GM23338 (cell line): ENCODE data around the gene NKAIN2. TPM values are rescaled to one million over a fixed set of nuclear protein-coding genes. Genes with fewer than 3 reads are reported as not detected.

Source experiments
- ATAC-seq: fragments of 200-7000 bp; cut with Tn5 transposase; 3 replicates; pipeline ENCODE4 v1.9.1; 2020
- DNase-seq: peaks from one replicate; pipeline ENCODE4 v3.0.0-alpha.2; 2015; ENCODE audit warnings: low spot score
- H2AFZ ChIP-seq: fragments of 200-600 bp; sonication (generic); 2 replicates; pipeline ENCODE4 v1.8.0; 2016; ENCODE audit warnings: antibody characterized with exemption, mild to moderate bottlenecking, moderate library complexity
- H3F3A ChIP-seq: fragments of 200-600 bp; sonication (generic); replicated peaks from 2 replicates; pipeline ENCODE4 v1.8.0; 2017; ENCODE audit warnings: antibody characterized with exemption, mixed run types, low read depth
- H3K27ac ChIP-seq: fragments of 200-600 bp; sonication (generic); 2 replicates; pipeline ENCODE4 v1.6.1; 2016; ENCODE audit warnings: low read depth
- H3K27me3 ChIP-seq: fragments of 200-600 bp; sonication (generic); 2 replicates; pipeline ENCODE4 v1.8.0; 2016; ENCODE audit warnings: mild to moderate bottlenecking, mixed run types, moderate library complexity; ENCODE audit not compliant: insufficient read depth
- H3K36me3 ChIP-seq: fragments of 200-600 bp; sonication (generic); 2 replicates; pipeline ENCODE4 v1.8.0; 2016; ENCODE audit warnings: mild to moderate bottlenecking; ENCODE audit not compliant: insufficient read depth
- H3K4me1 ChIP-seq: fragments of 200-600 bp; sonication (generic); 2 replicates; pipeline ENCODE4 v1.8.0; 2016; ENCODE audit warnings: mild to moderate bottlenecking, moderate library complexity; ENCODE audit not compliant: insufficient read depth
- H3K4me2 ChIP-seq: fragments of 200-600 bp; sonication (generic); 2 replicates; pipeline ENCODE4 v1.7.1; 2017; ENCODE audit warnings: mixed run types
- H3K4me3 ChIP-seq: fragments of 200-600 bp; sonication (generic); 2 replicates; pipeline ENCODE4 v1.6.1; 2016; ENCODE audit warnings: mixed run types
- H3K79me2 ChIP-seq: fragments of 200-600 bp; sonication (generic); replicated peaks from 2 replicates; pipeline ENCODE4 v1.8.0; 2017; ENCODE audit warnings: mild to moderate bottlenecking; ENCODE audit not compliant: insufficient read depth
- H3K9me2 ChIP-seq: fragments of 200-600 bp; sonication (generic); 2 replicates; pipeline ENCODE4 v1.8.0; 2017; ENCODE audit not compliant: insufficient read depth
- H4K20me1 ChIP-seq: fragments of 200-600 bp; sonication (generic); replicated peaks from 2 replicates; pipeline ENCODE4 v1.8.0; 2017; ENCODE audit warnings: mild to moderate bottlenecking; ENCODE audit not compliant: insufficient read depth
- H3K27ac Mint-ChIP-seq: 2 replicates; pipeline ENCODE4 v1.8.0; 2020; ENCODE audit warnings: inconsistent platforms, mild to moderate bottlenecking, moderate library complexity, mixed read lengths
- H3K27me3 Mint-ChIP-seq: 3 replicates; pipeline ENCODE4 v1.8.0; 2022; ENCODE audit warnings: low read depth, mild to moderate bottlenecking, moderate library complexity, mixed read lengths, inconsistent platforms; ENCODE audit not compliant: insufficient read depth, poor library complexity
- H3K36me3 Mint-ChIP-seq: 3 replicates; pipeline ENCODE4 v1.8.0; 2021; ENCODE audit warnings: low read depth, mild to moderate bottlenecking, inconsistent platforms, moderate library complexity, mixed read lengths
- H3K4me1 Mint-ChIP-seq: 3 replicates; pipeline ENCODE4 v1.8.0; 2020; ENCODE audit warnings: mild to moderate bottlenecking, inconsistent platforms, mixed read lengths
- H3K4me3 Mint-ChIP-seq: 3 replicates; pipeline ENCODE4 v1.8.0; 2021; ENCODE audit warnings: moderate library complexity, mild to moderate bottlenecking, inconsistent platforms, mixed read lengths
- H3K9me3 Mint-ChIP-seq: 3 replicates; pipeline ENCODE4 v1.8.0; 2020; ENCODE audit warnings: moderate library complexity, mild to moderate bottlenecking, inconsistent platforms, mixed read lengths
- CREB1 ChIP-seq: fragments of 250-450 bp; sonication (Bioruptor Pico); IDR thresholded peaks from 2 replicates; pipeline ENCODE4 v1.5.0; 2020; ENCODE audit warnings: low read depth, mild to moderate bottlenecking, moderate library complexity
- EZH2 ChIP-seq: fragments of 200-600 bp; sonication (generic); IDR thresholded peaks from one replicate; pipeline ENCODE4 v1.8.0; 2017; ENCODE audit warnings: antibody characterized with exemption, mild to moderate bottlenecking, low read depth; ENCODE audit not compliant: unreplicated experiment
- EZH2phosphoT487 ChIP-seq: fragments of 200-600 bp; sonication (generic); IDR thresholded peaks from one replicate; pipeline ENCODE4 v1.8.1; 2018; ENCODE audit warnings: antibody characterized with exemption; ENCODE audit not compliant: unreplicated experiment
- JUNB ChIP-seq: IDR thresholded peaks from one replicate; pipeline ENCODE4 v1.6.1; 2016; ENCODE audit warnings: antibody characterized with exemption; ENCODE audit not compliant: unreplicated experiment
- NANOG ChIP-seq: IDR thresholded peaks from 2 replicates; pipeline ENCODE4 v1.6.1; 2016; ENCODE audit warnings: antibody characterized with exemption, borderline replicate concordance
- POLR2AphosphoS5 ChIP-seq: IDR thresholded peaks from 2 replicates; pipeline ENCODE4 v1.6.1; 2016; ENCODE audit warnings: antibody characterized with exemption, low read depth
- STAT1 ChIP-seq: IDR thresholded peaks from one replicate; pipeline ENCODE4 v1.6.1; 2016; ENCODE audit warnings: antibody characterized with exemption; ENCODE audit not compliant: unreplicated experiment
- ZNF331 ChIP-seq: fragments of 250-450 bp; sonication (Bioruptor Pico); IDR thresholded peaks from 2 replicates; pipeline ENCODE4 v1.5.0; 2020; ENCODE audit warnings: low read depth, mild to moderate bottlenecking, moderate library complexity
- polyA plus RNA-seq: library from polyadenylated mRNA; unstranded; fragments of >200 nt; fragmentation: Nextera tagmentation; extraction: Ambion mirVana; gene quantifications from 2 replicates; pipeline ENCODE4 v1.2.1, GENCODE V29; 2016
- total RNA-seq: library from RNA; depleted of rRNA; stranded (reverse); fragments of >200 nt; shearing (Covaris generic); gene quantifications from 2 replicates; pipeline ENCODE4 v1.2.3, GENCODE V29; 2014
- TF ChIP-seq, protein P1 (sequence below), 2 experiments: fragments of 200-600 bp in 1 of 2; sonication (generic) in 1 of 2; conservative IDR thresholded peaks; 2 replicates each; pipeline versions ENCODE4 v1.5.1 to v1.6.1; 2016 to 2017; ENCODE audit warnings: antibody characterized with exemption in 2 of 2, low read depth in 2 of 2, mild to moderate bottlenecking in 2 of 2, moderate library complexity in 1 of 2
- TF ChIP-seq, protein P2 (sequence below): IDR thresholded peaks from 2 replicates; pipeline ENCODE4 v1.6.1; 2016; ENCODE audit warnings: antibody characterized with exemption
- TF ChIP-seq, protein P3 (sequence below): IDR thresholded peaks from one replicate; pipeline ENCODE4 v1.6.1; 2018; ENCODE audit warnings: antibody characterized with exemption; ENCODE audit not compliant: unreplicated experiment

The NKAIN2 gene
- total and polyA plus RNA-seq, 2 experiments from 2014 or later = 0.39 to 1.1 TPM

DNA sequence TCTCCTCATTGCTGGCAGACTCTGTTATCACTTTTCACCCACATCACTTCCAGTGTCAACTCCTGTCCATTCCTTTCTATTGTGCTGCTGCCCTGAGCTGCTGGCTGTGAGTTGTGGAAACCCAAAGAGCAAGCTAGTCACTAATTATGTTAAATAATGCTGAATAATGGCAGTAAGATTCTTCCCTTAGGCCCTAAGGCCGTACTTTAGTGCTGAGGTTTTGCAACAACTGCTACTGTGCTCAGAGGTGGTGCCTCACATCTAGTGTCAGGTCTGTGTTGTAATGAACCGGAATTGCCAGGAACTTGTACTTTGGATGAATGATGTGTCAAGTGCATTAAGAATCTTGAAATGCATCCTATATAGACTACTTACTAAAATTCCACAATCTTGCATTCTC lies 786.3 kb downstream of the NKAIN2 start (continued):
- TF ChIP-seq, protein P1, sequence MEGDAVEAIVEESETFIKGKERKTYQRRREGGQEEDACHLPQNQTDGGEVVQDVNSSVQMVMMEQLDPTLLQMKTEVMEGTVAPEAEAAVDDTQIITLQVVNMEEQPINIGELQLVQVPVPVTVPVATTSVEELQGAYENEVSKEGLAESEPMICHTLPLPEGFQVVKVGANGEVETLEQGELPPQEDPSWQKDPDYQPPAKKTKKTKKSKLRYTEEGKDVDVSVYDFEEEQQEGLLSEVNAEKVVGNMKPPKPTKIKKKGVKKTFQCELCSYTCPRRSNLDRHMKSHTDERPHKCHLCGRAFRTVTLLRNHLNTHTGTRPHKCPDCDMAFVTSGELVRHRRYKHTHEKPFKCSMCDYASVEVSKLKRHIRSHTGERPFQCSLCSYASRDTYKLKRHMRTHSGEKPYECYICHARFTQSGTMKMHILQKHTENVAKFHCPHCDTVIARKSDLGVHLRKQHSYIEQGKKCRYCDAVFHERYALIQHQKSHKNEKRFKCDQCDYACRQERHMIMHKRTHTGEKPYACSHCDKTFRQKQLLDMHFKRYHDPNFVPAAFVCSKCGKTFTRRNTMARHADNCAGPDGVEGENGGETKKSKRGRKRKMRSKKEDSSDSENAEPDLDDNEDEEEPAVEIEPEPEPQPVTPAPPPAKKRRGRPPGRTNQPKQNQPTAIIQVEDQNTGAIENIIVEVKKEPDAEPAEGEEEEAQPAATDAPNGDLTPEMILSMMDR (conservative IDR thresholded peaks at IDR 0.05; ENCODE audit: low read depth in 2 of 2) = no peak
- TF ChIP-seq EZH2phosphoT487 = no peak
- TF ChIP-seq NANOG = no peak
- no peak for TF ChIP-seq POLR2AphosphoS5
- no peak for TF ChIP-seq EZH2
- TF ChIP-seq JUNB = no peak
- TF ChIP-seq ZNF331 (CRISPR knock-in tag) = no peak
- no peak for TF ChIP-seq STAT1
- TF ChIP-seq, protein P2, sequence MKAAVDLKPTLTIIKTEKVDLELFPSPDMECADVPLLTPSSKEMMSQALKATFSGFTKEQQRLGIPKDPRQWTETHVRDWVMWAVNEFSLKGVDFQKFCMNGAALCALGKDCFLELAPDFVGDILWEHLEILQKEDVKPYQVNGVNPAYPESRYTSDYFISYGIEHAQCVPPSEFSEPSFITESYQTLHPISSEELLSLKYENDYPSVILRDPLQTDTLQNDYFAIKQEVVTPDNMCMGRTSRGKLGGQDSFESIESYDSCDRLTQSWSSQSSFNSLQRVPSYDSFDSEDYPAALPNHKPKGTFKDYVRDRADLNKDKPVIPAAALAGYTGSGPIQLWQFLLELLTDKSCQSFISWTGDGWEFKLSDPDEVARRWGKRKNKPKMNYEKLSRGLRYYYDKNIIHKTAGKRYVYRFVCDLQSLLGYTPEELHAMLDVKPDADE = no peak

DNA sequence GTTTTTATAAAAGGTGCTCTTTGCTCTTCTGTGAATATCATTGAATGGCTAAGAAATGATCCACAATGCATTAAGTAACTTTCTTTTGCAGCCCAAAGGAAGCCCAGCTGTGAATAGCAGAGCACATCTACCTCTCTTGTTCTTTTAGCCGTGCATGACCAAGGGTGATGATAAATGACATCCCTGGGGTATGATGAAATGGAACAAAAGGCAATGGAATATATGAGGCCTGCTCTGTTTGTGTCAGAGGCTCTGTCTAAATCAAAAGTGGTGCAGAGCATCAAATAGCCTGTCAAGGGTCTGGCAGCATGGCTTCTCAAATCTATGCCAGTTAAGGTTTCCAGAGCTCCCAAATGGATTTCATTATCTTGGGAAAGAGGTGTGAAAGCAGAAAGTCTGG lies 796.0 kb downstream of the NKAIN2 start:
- ATAC-seq (no peak), DNase-seq (no peak)
- H3K9me3 Mint-ChIP-seq = no peaks in the 10 kb centered on the region
- H3K4me1 Mint-ChIP-seq = no peaks in the 10 kb centered on the region
- no peaks in the 10 kb centered on the region for H3K36me3 Mint-ChIP-seq
- H3K27ac Mint-ChIP-seq = no peak overlapping the region
- H3K4me3 Mint-ChIP-seq = no peak overlapping the region
- H3K4me2 ChIP-seq = no peak overlapping the region
- H3K9me2 ChIP-seq = no peaks in the 10 kb centered on the region
- no peaks in the 10 kb centered on the region for H3K79me2 ChIP-seq
- peaks cover 1% of the 10 kb centered on the region for H3K27me3 Mint-ChIP-seq
- H3K4me1 ChIP-seq = no peaks in the 10 kb centered on the region
- H3K4me3 ChIP-seq = no peak overlapping the region
- peak overlapping the region; percentile 19; the same call in 1 of the 2 replicates for H2AFZ ChIP-seq
- no peaks in the 10 kb centered on the region for H3F3A ChIP-seq
- H4K20me1 ChIP-seq = no peaks in the 10 kb centered on the region
- H3K36me3 ChIP-seq = no peaks in the 10 kb centered on the region
- no peak overlapping the region for H3K27ac ChIP-seq
- H3K27me3 ChIP-seq = no peaks in the 10 kb centered on the region
- TF ChIP-seq JUNB (no peak), NANOG (no peak), CREB1 (CRISPR knock-in tag) (no peak), POLR2AphosphoS5 (no peak)
- TF ChIP-seq, protein P1 (conservative IDR thresholded peaks at IDR 0.05; ENCODE audit: low read depth in 2 of 2) = no peak
- TF ChIP-seq, protein P3, sequence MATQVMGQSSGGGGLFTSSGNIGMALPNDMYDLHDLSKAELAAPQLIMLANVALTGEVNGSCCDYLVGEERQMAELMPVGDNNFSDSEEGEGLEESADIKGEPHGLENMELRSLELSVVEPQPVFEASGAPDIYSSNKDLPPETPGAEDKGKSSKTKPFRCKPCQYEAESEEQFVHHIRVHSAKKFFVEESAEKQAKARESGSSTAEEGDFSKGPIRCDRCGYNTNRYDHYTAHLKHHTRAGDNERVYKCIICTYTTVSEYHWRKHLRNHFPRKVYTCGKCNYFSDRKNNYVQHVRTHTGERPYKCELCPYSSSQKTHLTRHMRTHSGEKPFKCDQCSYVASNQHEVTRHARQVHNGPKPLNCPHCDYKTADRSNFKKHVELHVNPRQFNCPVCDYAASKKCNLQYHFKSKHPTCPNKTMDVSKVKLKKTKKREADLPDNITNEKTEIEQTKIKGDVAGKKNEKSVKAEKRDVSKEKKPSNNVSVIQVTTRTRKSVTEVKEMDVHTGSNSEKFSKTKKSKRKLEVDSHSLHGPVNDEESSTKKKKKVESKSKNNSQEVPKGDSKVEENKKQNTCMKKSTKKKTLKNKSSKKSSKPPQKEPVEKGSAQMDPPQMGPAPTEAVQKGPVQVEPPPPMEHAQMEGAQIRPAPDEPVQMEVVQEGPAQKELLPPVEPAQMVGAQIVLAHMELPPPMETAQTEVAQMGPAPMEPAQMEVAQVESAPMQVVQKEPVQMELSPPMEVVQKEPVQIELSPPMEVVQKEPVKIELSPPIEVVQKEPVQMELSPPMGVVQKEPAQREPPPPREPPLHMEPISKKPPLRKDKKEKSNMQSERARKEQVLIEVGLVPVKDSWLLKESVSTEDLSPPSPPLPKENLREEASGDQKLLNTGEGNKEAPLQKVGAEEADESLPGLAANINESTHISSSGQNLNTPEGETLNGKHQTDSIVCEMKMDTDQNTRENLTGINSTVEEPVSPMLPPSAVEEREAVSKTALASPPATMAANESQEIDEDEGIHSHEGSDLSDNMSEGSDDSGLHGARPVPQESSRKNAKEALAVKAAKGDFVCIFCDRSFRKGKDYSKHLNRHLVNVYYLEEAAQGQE = no peak
